Nephron progenitor cell (in vitro differentiated cells): ENCODE data around the gene XCL1.
"Not testable (repeated sequence)": the region's sequence is repeated elsewhere in the genome, so short reads cannot be mapped to it uniquely, and the experiment has no call there.

Source experiments
- DNase-seq: peaks from one replicate; pipeline ENCODE4 v3.0.0; 2021
- H3K27ac Mint-ChIP-seq: 2 replicates; pipeline ENCODE4 v1.8.0; 2021; ENCODE audit warnings: mild to moderate bottlenecking, moderate library complexity, mixed read lengths
- H3K27me3 Mint-ChIP-seq: 2 replicates; pipeline ENCODE4 v1.8.0; 2021; ENCODE audit warnings: mild to moderate bottlenecking, low read depth, mixed read lengths; ENCODE audit not compliant: poor library complexity
- H3K36me3 Mint-ChIP-seq: 2 replicates; pipeline ENCODE4 v1.8.0; 2021; ENCODE audit warnings: low read depth, mixed read lengths
- H3K4me1 Mint-ChIP-seq: 2 replicates; pipeline ENCODE4 v1.8.0; 2021; ENCODE audit warnings: mixed read lengths
- H3K4me3 Mint-ChIP-seq: 2 replicates; pipeline ENCODE4 v1.8.0; 2021; ENCODE audit warnings: mild to moderate bottlenecking, moderate library complexity, mixed read lengths
- H3K9me3 Mint-ChIP-seq: 2 replicates; pipeline ENCODE4 v1.8.0; 2021; ENCODE audit warnings: mild to moderate bottlenecking, moderate library complexity, mixed read lengths
- TF ChIP-seq, protein P1 (sequence below): fragments of 200-600 bp; sonication (generic); IDR thresholded peaks from 2 replicates; pipeline ENCODE4 v1.5.0; 2021; ENCODE audit warnings: antibody characterized with exemption

The XCL1 gene

DNA sequence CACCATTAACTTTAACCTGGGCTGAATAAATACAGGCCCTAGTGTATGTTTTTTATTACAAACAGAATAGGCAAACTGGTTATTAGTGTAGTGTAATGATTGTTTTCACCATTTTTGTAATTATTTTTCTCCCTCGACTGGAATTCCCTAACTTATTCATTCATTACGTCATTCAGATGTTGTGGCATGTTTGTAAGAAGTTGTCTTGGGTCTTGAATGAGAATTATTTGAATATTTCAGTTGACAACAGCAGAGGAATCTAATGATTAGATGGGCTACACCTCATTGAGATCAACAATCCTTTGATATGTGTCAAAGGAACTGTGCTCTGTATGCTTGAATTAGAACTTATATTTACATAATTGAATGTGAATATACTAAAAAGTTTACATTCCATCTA lies 12.8 kb downstream of the XCL1 start:
- H3K4me1 Mint-ChIP-seq = peaks cover 24% of the 10 kb centered on the region

DNA sequence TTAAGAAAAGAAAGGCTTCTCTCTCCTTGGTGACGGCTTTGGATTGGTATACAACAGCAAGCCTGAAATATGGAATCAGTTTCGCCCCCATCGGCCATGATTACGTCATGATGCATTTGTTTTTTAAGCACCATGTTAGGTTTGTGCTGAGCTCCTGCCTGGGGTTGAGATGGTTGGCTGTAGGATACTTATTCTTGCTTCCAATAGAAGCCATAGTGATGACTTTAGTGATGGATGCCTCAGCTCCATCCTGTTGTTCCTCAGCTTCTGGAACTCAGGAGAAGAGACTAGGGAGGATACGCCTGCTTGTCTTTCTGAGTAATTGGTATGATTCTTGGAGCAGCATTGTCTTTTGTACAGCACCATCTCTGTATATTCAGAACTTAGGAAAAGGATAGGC lies 14.7 kb downstream of the XCL1 start:
- TF ChIP-seq, protein P1, sequence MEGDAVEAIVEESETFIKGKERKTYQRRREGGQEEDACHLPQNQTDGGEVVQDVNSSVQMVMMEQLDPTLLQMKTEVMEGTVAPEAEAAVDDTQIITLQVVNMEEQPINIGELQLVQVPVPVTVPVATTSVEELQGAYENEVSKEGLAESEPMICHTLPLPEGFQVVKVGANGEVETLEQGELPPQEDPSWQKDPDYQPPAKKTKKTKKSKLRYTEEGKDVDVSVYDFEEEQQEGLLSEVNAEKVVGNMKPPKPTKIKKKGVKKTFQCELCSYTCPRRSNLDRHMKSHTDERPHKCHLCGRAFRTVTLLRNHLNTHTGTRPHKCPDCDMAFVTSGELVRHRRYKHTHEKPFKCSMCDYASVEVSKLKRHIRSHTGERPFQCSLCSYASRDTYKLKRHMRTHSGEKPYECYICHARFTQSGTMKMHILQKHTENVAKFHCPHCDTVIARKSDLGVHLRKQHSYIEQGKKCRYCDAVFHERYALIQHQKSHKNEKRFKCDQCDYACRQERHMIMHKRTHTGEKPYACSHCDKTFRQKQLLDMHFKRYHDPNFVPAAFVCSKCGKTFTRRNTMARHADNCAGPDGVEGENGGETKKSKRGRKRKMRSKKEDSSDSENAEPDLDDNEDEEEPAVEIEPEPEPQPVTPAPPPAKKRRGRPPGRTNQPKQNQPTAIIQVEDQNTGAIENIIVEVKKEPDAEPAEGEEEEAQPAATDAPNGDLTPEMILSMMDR = no peak
- Mint-ChIP-seq H3K36me3 (no peaks in the 10 kb centered on the region), H3K27ac (no peak overlapping the region), H3K9me3 (peaks cover 3% of the 10 kb centered on the region), H3K4me1 (peaks cover 6% of the 10 kb centered on the region), H3K27me3 (peaks cover 8% of the 10 kb centered on the region), H3K4me3 (no peak overlapping the region)
- no peak for DNase-seq

More for the DNA sequence above, 12.8 kb downstream of the XCL1 start:
- no peaks in the 10 kb centered on the region for H3K36me3 Mint-ChIP-seq
- H3K27me3 Mint-ChIP-seq = peaks cover 8% of the 10 kb centered on the region
- peaks cover 3% of the 10 kb centered on the region for H3K9me3 Mint-ChIP-seq
- TF ChIP-seq, protein P1 = no peak
- H3K27ac Mint-ChIP-seq = no peak overlapping the region
- no peak for DNase-seq
- H3K4me3 Mint-ChIP-seq = no peak overlapping the region

DNA sequence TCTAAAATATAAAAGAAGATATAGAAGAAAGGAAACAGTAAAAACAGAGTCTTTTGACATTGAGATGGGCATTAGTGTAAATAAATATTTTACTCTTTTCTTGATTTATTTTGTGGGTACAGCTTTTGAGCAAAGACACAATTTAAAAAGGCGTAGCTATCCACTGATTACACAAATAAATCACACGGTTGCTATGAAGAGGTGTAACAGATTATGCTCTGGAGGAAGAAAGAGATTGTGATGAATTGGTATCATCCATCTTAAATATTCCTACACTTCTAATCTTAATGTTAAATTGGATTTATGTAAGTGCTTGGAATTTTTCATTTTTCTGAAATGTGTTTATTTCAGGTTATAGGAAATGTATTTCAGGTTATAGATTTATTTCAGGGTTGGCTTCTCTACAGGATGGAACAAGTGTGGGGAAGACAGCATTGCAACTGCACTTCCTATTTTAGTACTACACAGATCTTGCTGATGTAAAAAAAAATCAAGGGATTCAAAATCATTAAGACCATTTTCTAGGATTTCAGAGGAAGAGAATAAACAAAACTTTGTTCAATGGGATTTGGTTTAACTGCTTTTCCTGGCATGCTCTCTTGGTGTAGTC lies 15.3 kb downstream of the XCL1 start:
- Mint-ChIP-seq H3K36me3 (no peaks in the 10 kb centered on the region), H3K27ac (no peak overlapping the region), H3K4me1 (peaks cover 6% of the 10 kb centered on the region), H3K4me3 (no peak overlapping the region), H3K27me3 (peaks cover 8% of the 10 kb centered on the region), H3K9me3 (peaks cover 5% of the 10 kb centered on the region)
- DNase-seq = no peak
- TF ChIP-seq, protein P1 = no peak

DNA sequence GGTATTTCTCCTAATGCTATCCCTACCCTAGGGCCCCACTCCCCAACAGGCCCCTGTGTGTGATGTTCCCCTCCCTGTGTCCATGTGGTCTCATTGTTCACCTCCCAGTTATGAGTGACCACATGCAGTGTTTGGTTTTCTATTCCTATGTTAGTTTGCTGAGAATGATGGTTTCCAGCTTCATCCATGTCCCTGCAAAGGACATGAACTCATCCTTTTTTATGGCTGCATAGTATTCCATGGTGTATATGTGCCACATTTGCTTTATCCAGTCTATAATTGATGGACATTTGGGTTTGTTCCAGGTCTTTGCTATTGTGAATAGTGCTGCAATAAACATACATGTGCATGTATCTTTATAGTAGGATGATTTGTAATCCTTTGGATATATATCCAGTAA lies 19.0 kb downstream of the XCL1 start:
- not testable (repeated sequence) for H3K4me1 Mint-ChIP-seq, H3K9me3 Mint-ChIP-seq, DNase-seq, H3K36me3 Mint-ChIP-seq, H3K4me3 Mint-ChIP-seq, H3K27me3 Mint-ChIP-seq, H3K27ac Mint-ChIP-seq

DNA sequence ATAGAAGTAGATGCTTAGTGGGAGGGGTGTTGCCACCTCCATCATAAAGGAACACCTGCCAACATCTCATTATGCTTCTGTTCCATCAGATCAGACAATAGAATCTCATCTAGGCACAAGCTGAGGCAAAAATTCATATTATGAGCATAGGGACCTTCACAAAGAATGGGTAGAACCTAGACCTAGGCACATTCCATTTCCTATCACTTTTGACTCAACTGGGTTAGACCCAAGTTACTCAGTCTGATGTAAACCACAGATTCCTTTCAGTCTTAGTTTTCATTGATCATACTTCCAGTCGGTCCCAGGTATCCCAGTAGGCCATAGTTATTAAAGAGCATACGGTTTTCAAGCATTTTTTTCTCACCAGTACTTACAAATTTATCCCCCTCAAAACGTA lies 21.7 kb downstream of the XCL1 start:
- TF ChIP-seq, protein P1 = no peak
- Mint-ChIP-seq H3K9me3 (peaks cover 5% of the 10 kb centered on the region), H3K4me1 (no peaks in the 10 kb centered on the region), H3K27ac (no peak overlapping the region), H3K27me3 (no peaks in the 10 kb centered on the region), H3K36me3 (no peaks in the 10 kb centered on the region), H3K4me3 (no peak overlapping the region)
- no peak for DNase-seq

DNA sequence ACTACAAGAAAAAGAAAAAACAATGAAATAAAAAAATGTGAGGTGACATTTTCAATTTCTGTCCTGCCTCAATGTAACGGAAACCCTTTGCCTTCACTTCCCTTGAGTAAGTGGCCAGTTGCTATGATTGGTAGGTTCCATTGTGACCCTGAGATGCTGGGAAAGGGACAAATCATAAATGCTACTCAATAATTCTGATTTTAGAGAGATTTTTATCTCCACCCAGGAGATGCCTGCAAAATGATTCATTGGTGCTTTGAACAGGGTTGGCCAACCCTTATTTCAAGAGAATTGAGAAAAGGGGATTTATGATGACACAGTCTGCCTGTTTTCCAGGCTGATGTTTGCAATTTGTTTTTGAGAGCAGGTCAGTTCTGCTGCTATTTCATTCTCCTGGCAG lies 22.5 kb downstream of the XCL1 start:
- Mint-ChIP-seq H3K36me3 (no peaks in the 10 kb centered on the region), H3K4me3 (no peak overlapping the region), H3K27me3 (no peaks in the 10 kb centered on the region), H3K27ac (no peak overlapping the region), H3K4me1 (no peaks in the 10 kb centered on the region), H3K9me3 (peaks cover 5% of the 10 kb centered on the region)
- TF ChIP-seq, protein P1 = no peak
- DNase-seq = no peak
